H9 (cell line): ENCODE data around the gene MINDY4B. TPM values are rescaled to one million over a fixed set of nuclear protein-coding genes. Genes with fewer than 3 reads are reported as not detected.

Source experiments
- DNase-seq: peaks from one replicate; pipeline ENCODE4 v3.0.0-alpha.2; 2017
- H2AFZ ChIP-seq: one replicate; pipeline ENCODE4 v1.6.1; 2013; ENCODE audit warnings: mild to moderate bottlenecking, low read length, control low read depth, moderate library complexity
- H2AK5ac ChIP-seq: 2 replicates; pipeline ENCODE4 v1.6.1; 2013; ENCODE audit warnings: low read length, control low read depth, mixed read lengths; ENCODE audit not compliant: insufficient read length
- H2BK120ac ChIP-seq: one replicate; pipeline ENCODE4 v1.6.1; 2013; ENCODE audit warnings: low read depth, mild to moderate bottlenecking, low read length, control low read depth, inconsistent platforms; ENCODE audit not compliant: poor library complexity, severe bottlenecking
- H2BK12ac ChIP-seq: 2 replicates; pipeline ENCODE4 v1.6.1; 2013; ENCODE audit warnings: low read length, control low read depth, mixed read lengths, low read depth; ENCODE audit not compliant: insufficient read length
- H2BK15ac ChIP-seq: 2 replicates; pipeline ENCODE4 v1.6.1; 2013; ENCODE audit warnings: low read depth, low read length, control low read depth
- H2BK20ac ChIP-seq: one replicate; pipeline ENCODE4 v1.6.1; 2013; ENCODE audit warnings: low read depth, mild to moderate bottlenecking, low read length, control low read depth, inconsistent platforms; ENCODE audit not compliant: poor library complexity, severe bottlenecking
- H2BK5ac ChIP-seq: 2 replicates; pipeline ENCODE4 v1.6.1; 2013; ENCODE audit warnings: low read length, control low read depth, mixed read lengths; ENCODE audit not compliant: insufficient read length
- H3K14ac ChIP-seq: 2 replicates; pipeline ENCODE4 v1.6.1; 2013; ENCODE audit warnings: low read length, control low read depth; ENCODE audit not compliant: insufficient read depth
- H3K18ac ChIP-seq: 2 replicates; pipeline ENCODE4 v1.6.1; 2013; ENCODE audit warnings: low read depth, mild to moderate bottlenecking, mixed read lengths, low read length, control low read depth; ENCODE audit not compliant: insufficient read length
- H3K23ac ChIP-seq: 2 replicates; pipeline ENCODE4 v1.6.1; 2013; ENCODE audit warnings: low read length, control low read depth, mixed read lengths, low read depth; ENCODE audit not compliant: insufficient read length
- H3K23me2 ChIP-seq: 2 replicates; pipeline ENCODE4 v1.6.1; 2013; ENCODE audit warnings: low read depth, mild to moderate bottlenecking, mixed read lengths, low read length, control low read depth; ENCODE audit not compliant: insufficient read length, poor library complexity, severe bottlenecking
- H3K27ac ChIP-seq: 2 replicates; pipeline ENCODE4 v1.5.1; 2013; ENCODE audit warnings: low read length, control low read depth, mixed read lengths, low read depth; ENCODE audit not compliant: insufficient read length
- H3K27me3 ChIP-seq: 2 replicates; pipeline ENCODE4 v1.6.1; 2013; ENCODE audit warnings: low read length, control low read depth, inconsistent platforms; ENCODE audit not compliant: insufficient read depth
- H3K4ac ChIP-seq: 2 replicates; pipeline ENCODE4 v1.6.1; 2013; ENCODE audit warnings: low read depth, mild to moderate bottlenecking, control low read depth, inconsistent platforms, low read length, moderate library complexity
- H3K4me1 ChIP-seq: 2 replicates; pipeline ENCODE4 v1.6.1; 2013; ENCODE audit warnings: low read length, control low read depth, inconsistent platforms; ENCODE audit not compliant: insufficient read depth
- H3K4me2 ChIP-seq: 2 replicates; pipeline ENCODE4 v1.6.1; 2013; ENCODE audit warnings: low read length, control low read depth, mixed read lengths; ENCODE audit not compliant: insufficient read length, insufficient read depth
- H3K56ac ChIP-seq: 2 replicates; pipeline ENCODE4 v1.6.1; 2013; ENCODE audit warnings: low read depth, mild to moderate bottlenecking, mixed read lengths, low read length, control low read depth; ENCODE audit not compliant: insufficient read length
- H3K79me1 ChIP-seq: 2 replicates; pipeline ENCODE4 v1.6.1; 2013; ENCODE audit warnings: low read depth, mild to moderate bottlenecking, moderate library complexity, low read length, control low read depth, inconsistent platforms; ENCODE audit not compliant: insufficient read depth, poor library complexity, severe bottlenecking
- H3K79me2 ChIP-seq: 2 replicates; pipeline ENCODE4 v1.6.1; 2013; ENCODE audit warnings: low read length, control low read depth, inconsistent platforms; ENCODE audit not compliant: insufficient read depth
- H3K9ac ChIP-seq: 2 replicates; pipeline ENCODE4 v1.6.1; 2013; ENCODE audit warnings: low read length, control low read depth, mixed read lengths; ENCODE audit not compliant: insufficient read length; ENCODE audit errors: extremely low read depth
- H3K9me3 ChIP-seq: one replicate; pipeline ENCODE4 v1.6.1; 2013; ENCODE audit warnings: low read depth, low read length, inconsistent platforms; ENCODE audit not compliant: control insufficient read depth
- H3T11ph ChIP-seq: one replicate; pipeline ENCODE4 v1.6.1; 2013; ENCODE audit warnings: mild to moderate bottlenecking, low read length, control low read depth, inconsistent platforms
- H4K20me1 ChIP-seq: one replicate; pipeline ENCODE4 v1.6.1; 2013; ENCODE audit not compliant: control insufficient read depth, insufficient read length, insufficient read depth
- H4K5ac ChIP-seq: 2 replicates; pipeline ENCODE4 v1.6.1; 2013; ENCODE audit warnings: low read depth, mild to moderate bottlenecking, mixed read lengths, low read length, control low read depth; ENCODE audit not compliant: insufficient read length
- H4K8ac ChIP-seq: replicated peaks from 2 replicates; pipeline ENCODE4 v1.6.1; 2013; ENCODE audit warnings: low read length, control low read depth, mixed read lengths, low read depth; ENCODE audit not compliant: insufficient read length
- H4K91ac ChIP-seq: 2 replicates; pipeline ENCODE4 v1.6.1; 2013; ENCODE audit warnings: low read depth, mild to moderate bottlenecking, moderate library complexity, mixed read lengths, low read length, control low read depth; ENCODE audit not compliant: insufficient read length
- H3K27ac Mint-ChIP-seq, 3 experiments: 2 replicates in 2 of 3; 3 replicates in 1 of 3; pipeline ENCODE4 v1.8.0; 2020 to 2021; ENCODE audit warnings: mixed read lengths in 3 of 3, mild to moderate bottlenecking in 1 of 3, moderate library complexity in 1 of 3
- H3K27me3 Mint-ChIP-seq: 2 replicates; pipeline ENCODE4 v1.8.0; 2021; ENCODE audit warnings: low read depth, mild to moderate bottlenecking, moderate library complexity, mixed read lengths
- H3K36me3 Mint-ChIP-seq, 3 experiments: 2 replicates in 2 of 3; 3 replicates in 1 of 3; pipeline ENCODE4 v1.8.0; 2020 to 2021; ENCODE audit warnings: low read depth in 3 of 3, mixed read lengths in 3 of 3; ENCODE audit not compliant: insufficient read depth in 1 of 3
- H3K4me1 Mint-ChIP-seq, 2 experiments: 2 replicates each; pipeline ENCODE4 v1.8.0; 2020; ENCODE audit warnings: mixed read lengths in 2 of 2
- H3K4me3 Mint-ChIP-seq, 2 experiments: 2 replicates in 1 of 2; 3 replicates in 1 of 2; pipeline ENCODE4 v1.8.0; 2020 to 2021; ENCODE audit warnings: mild to moderate bottlenecking in 2 of 2, mixed read lengths in 2 of 2, moderate library complexity in 1 of 2
- H3K9me3 Mint-ChIP-seq, 2 experiments: 2 replicates in 1 of 2; 3 replicates in 1 of 2; pipeline ENCODE4 v1.8.0; 2020; ENCODE audit warnings: mild to moderate bottlenecking in 2 of 2, mixed read lengths in 2 of 2, moderate library complexity in 1 of 2
- CTCF ChIP-seq: fragments of 200-600 bp; sonication (generic); conservative IDR thresholded peaks from 3 replicates; pipeline ENCODE4 v1.8.0; 2021; ENCODE audit warnings: antibody characterized with exemption, mild to moderate bottlenecking
- WGBS: extraction: QIAGEN DNeasy Blood & Tissue Kit; methylation state at CpG from one replicate; pipeline ENCODE4 v1.1.7; 2013; ENCODE audit warnings: missing lambda C conversion rate, low lambda C conversion rate, mixed read lengths; ENCODE audit not compliant: insufficient read length; ENCODE audit errors: extremely low coverage; 5-methylcytosine and 5-hydroxymethylcytosine counted together
- total RNA-seq: library from RNA; stranded (reverse); gene quantifications from 2 replicates; pipeline ENCODE4 v1.2.1, GENCODE V29; 2021

The MINDY4B gene
- total RNA-seq, 1 experiment from 2014 or later = not detected

DNA sequence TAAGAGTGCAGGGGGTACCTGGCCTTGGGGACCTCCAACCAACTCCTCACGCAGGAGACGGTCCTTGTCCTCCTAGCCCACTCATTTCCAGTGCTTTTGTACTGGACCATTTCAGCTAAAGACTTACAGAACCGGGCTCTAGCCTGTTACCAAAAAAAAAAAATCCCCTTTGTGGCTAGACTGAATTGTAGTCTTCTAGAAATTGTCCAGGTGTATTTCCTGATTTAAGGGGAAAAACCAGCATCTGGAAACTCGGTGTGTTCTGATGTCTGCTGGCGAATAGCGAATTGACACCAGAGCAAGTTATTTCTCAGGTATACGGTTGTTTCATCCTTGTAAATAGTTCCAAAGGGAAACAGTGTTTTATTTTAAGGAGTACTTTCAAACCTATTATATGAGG lies 21.1 kb upstream of the MINDY4B start:
- Histone ChIP-seq H2BK15ac (no peak overlapping the region), H3K79me1 (no peaks in the 10 kb centered on the region), H2BK5ac (no peak overlapping the region), H4K91ac (no peak overlapping the region), H3K4ac (no peak overlapping the region), H2BK20ac (no peak overlapping the region), H3K27me3 (no peaks in the 10 kb centered on the region), H3K79me2 (no peaks in the 10 kb centered on the region), H3K4me1 (peaks cover 2% of the 10 kb centered on the region), H4K8ac (no peak overlapping the region), H3K23me2 (no peaks in the 10 kb centered on the region), H3K56ac (no peak overlapping the region), H2AK5ac (no peak overlapping the region), H3K9ac (no peak overlapping the region), H4K5ac (no peak overlapping the region), H3K27ac (no peak overlapping the region), H2BK120ac (no peak overlapping the region), H2AFZ (no peak overlapping the region), H3K18ac (no peak overlapping the region), H3K9me3 (no peaks in the 10 kb centered on the region), H3T11ph (no peak overlapping the region), H4K20me1 (no peaks in the 10 kb centered on the region), H3K14ac (no peak overlapping the region), H2BK12ac (no peak overlapping the region), H3K4me2 (no peak overlapping the region), H3K23ac (no peak overlapping the region)
- Mint-ChIP-seq H3K36me3 (no peaks in the 10 kb centered on the region), H3K27ac (no peak overlapping the region), H3K4me1 (peaks cover 19 to 22% of the 10 kb centered on the region in 2 experiments), H3K27me3 (no peaks in the 10 kb centered on the region; the same call in 1 of the 2 replicates), H3K4me3 (no peak overlapping the region), H3K9me3 (no peaks in the 10 kb centered on the region)
- no peak for DNase-seq
- TF ChIP-seq CTCF = no peak
- no CpG with 5 or more reads among the region's 7 CpGs for WGBS
